ENCODE data around the gene PCDHB5. TPM values are rescaled to one million over a fixed set of nuclear protein-coding genes. Genes with fewer than 3 reads are reported as not detected.
"Not testable (repeated sequence)": the region's sequence is repeated elsewhere in the genome, so short reads cannot be mapped to it uniquely, and the experiment has no call there.

The PCDHB5 gene
- total and polyA plus RNA-seq, 2 of the 4 experiments (the other 2 are of a cell fraction) = 0.18 to 0.32 TPM

DNA sequence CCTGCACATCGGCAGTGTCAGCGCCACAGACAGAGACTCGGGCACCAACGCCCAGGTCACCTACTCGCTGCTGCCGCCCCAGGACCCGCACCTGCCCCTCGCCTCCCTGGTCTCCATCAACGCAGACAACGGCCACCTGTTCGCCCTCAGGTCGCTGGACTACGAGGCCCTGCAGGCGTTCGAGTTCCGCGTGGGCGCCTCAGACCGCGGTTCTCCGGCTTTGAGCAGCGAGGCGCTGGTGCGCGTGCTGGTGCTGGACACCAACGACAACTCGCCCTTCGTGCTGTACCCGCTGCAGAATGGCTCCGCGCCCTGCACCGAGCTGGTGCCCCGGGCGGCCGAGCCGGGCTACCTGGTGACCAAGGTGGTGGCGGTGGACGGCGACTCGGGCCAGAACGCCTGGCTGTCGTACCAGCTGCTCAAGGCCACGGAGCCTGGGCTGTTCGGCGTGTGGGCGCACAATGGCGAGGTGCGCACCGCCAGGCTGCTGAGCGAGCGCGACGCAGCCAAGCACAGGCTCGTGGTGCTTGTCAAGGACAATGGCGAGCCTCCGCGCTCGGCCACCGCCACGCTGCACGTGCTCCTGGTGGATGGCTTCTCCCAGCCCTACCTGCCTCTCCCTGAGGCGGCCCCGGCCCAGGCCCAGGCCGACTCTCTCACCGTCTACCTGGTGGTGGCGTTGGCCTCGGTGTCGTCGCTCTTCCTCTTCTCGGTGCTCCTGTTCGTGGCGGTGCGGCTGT is 11.4 kb upstream of the PCDHB5 start:
- in situ Hi-C loops (cut with MboI; ENCODE audit: low sequenced_read_pairs); ATAC-seq (ENCODE audit: low read depth); H4K20me1 ChIP-seq (ENCODE audit: insufficient read depth, low read length); H3K9me1 ChIP-seq (ENCODE audit: insufficient read depth, low read length); intact Hi-C loops (cut with micrococcal nuclease); H2BK120ac ChIP-seq (ENCODE audit: low read depth, low read length); H3K9ac ChIP-seq (ENCODE audit: low read depth, low read length); H2BK15ac ChIP-seq (ENCODE audit: low read depth, low read length); H4K5ac ChIP-seq (ENCODE audit: low read depth, low read length); POLR2A ChIA-PET (ENCODE audit: unreplicated experiment); H3K23ac ChIP-seq (ENCODE audit: low read depth, low read length); H3K4me3 ChIP-seq (ENCODE audit: insufficient read depth, low read depth, low read length); CTCF ChIA-PET; BruUV-seq (replicated peaks); H3K27ac ChIP-seq (ENCODE audit: insufficient read depth, low read length); H3K4ac ChIP-seq (ENCODE audit: low read depth, low read length); H3K18ac ChIP-seq (ENCODE audit: low read depth, low read length); H3K36me3 ChIP-seq (ENCODE audit: control insufficient read depth, insufficient read depth, low read length); H3K56ac ChIP-seq (ENCODE audit: extremely low read depth, insufficient read depth, low read length); H4K8ac ChIP-seq (ENCODE audit: low read depth in 2 of 2, low read length in 2 of 2); H3K4me1 ChIP-seq (ENCODE audit: control insufficient read depth, insufficient read depth, low read length); dilution Hi-C loops (cut with HindIII; ENCODE audit: low sequenced_read_pairs, unreplicated experiment); H2AFZ ChIP-seq (replicated peaks; ENCODE audit: low read length, poor library complexity); H4K91ac ChIP-seq (ENCODE audit: insufficient read depth, low read depth, low read length); H3K79me1 ChIP-seq (ENCODE audit: low read depth in 1 of 2, low read length in 2 of 2); H2AK5ac ChIP-seq (ENCODE audit: low read depth, low read length); H3K4me2 ChIP-seq (ENCODE audit: low read depth, low read length); H3K14ac ChIP-seq (replicated peaks; ENCODE audit: low read depth, low read length); H2AK9ac ChIP-seq (replicated peaks; ENCODE audit: low read depth, low read length, poor library complexity); DNase-seq; H3K27me3 ChIP-seq (ENCODE audit: control insufficient read depth, insufficient read depth, low read length); H2BK5ac ChIP-seq (ENCODE audit: low read depth, low read length, poor library complexity, severe bottlenecking); H2BK20ac ChIP-seq (ENCODE audit: low read depth, low read length): not testable (repeated sequence)
- WGBS, 2 experiments (ENCODE audit: extremely low coverage in 2 of 2, insufficient read length in 1 of 2) = 56% methylated on average over 5 of the region's 73 CpGs; no CpG with 5 or more reads in 1 of the 2 experiments
- H3K9me3 ChIP-seq (ENCODE audit: control insufficient read depth, insufficient read depth, low read length) = peaks cover 10% of the 10 kb centered on the region
